Neural cell (in vitro differentiated cells): ENCODE measurements around the gene GTPBP4. TPM values are rescaled to one million over a fixed set of nuclear protein-coding genes. Genes with fewer than 3 reads are reported as not detected.

ENCODE experiments used
- H2AFZ ChIP-seq: fragments of 200-600, 300-800 bp; sonication (generic), shearing (Covaris generic); 2 replicates; pipeline ENCODE4 v1.6.0; 2014; ENCODE audit warnings: low read depth, mild to moderate bottlenecking, antibody characterized with exemption, low read length, moderate library complexity
- H3F3A ChIP-seq: fragments of 200-600 bp; shearing (Covaris generic); 2 replicates; pipeline ENCODE4 v1.6.1; 2016; ENCODE audit warnings: mild to moderate bottlenecking, moderate library complexity, mixed read lengths, antibody characterized with exemption, low read length; ENCODE audit not compliant: insufficient read depth, poor library complexity, severe bottlenecking
- H3K27ac ChIP-seq: fragments of 200-600, 300-800 bp; sonication (generic), shearing (Covaris generic); 2 replicates; pipeline ENCODE4 v1.5.1; 2014; ENCODE audit warnings: mild to moderate bottlenecking, low read length, moderate library complexity
- H3K27me3 ChIP-seq: fragments of 300-800, 200-600 bp; sonication (generic), shearing (Covaris generic); 2 replicates; pipeline ENCODE4 v1.6.0; 2014; ENCODE audit warnings: mild to moderate bottlenecking, low read depth, low read length, moderate library complexity; ENCODE audit not compliant: insufficient read depth
- H3K36me3 ChIP-seq: fragments of 300-800, 200-600 bp; sonication (generic), shearing (Covaris generic); 2 replicates; pipeline ENCODE4 v1.5.1; 2014; ENCODE audit warnings: mild to moderate bottlenecking, antibody characterized with exemption, low read length, moderate library complexity; ENCODE audit not compliant: insufficient read depth
- H3K4me2 ChIP-seq: fragments of 300-800, 200-600 bp; sonication (generic), shearing (Covaris generic); 2 replicates; pipeline ENCODE4 v1.6.0; 2014; ENCODE audit warnings: mild to moderate bottlenecking, low read length
- H3K4me3 ChIP-seq: fragments of 300-800, 200-600 bp; sonication (generic), shearing (Covaris generic); 2 replicates; pipeline ENCODE4 v1.5.1; 2014; ENCODE audit warnings: mild to moderate bottlenecking, low read length, moderate library complexity
- H3K79me2 ChIP-seq: fragments of 200-600 bp; shearing (Covaris generic); replicated peaks from 2 replicates; pipeline ENCODE4 v1.6.0; 2014; ENCODE audit warnings: mild to moderate bottlenecking, low read length, moderate library complexity; ENCODE audit not compliant: insufficient read depth
- H3K9ac ChIP-seq: fragments of 300-800, 200-600 bp; sonication (generic), shearing (Covaris generic); 2 replicates; pipeline ENCODE4 v1.6.1; 2016; ENCODE audit warnings: mild to moderate bottlenecking, low read length, mixed read lengths
- H3K9me2 ChIP-seq: fragments of 200-600 bp; shearing (Covaris generic); 2 replicates; pipeline ENCODE4 v1.6.1; 2016; ENCODE audit warnings: mild to moderate bottlenecking, low read length, mixed read lengths; ENCODE audit not compliant: insufficient read depth
- H3K9me3 ChIP-seq: fragments of 200-600, 300-800 bp; sonication (generic), shearing (Covaris generic); 2 replicates; pipeline ENCODE4 v1.6.1; 2016; ENCODE audit warnings: mild to moderate bottlenecking, mixed run types, low read length, moderate library complexity, mixed read lengths
- H4K20me1 ChIP-seq: fragments of 200-600 bp; shearing (Covaris generic); 2 replicates; pipeline ENCODE4 v1.6.1; 2016; ENCODE audit warnings: mild to moderate bottlenecking, mixed run types; ENCODE audit not compliant: insufficient read depth
- CTCF ChIP-seq: fragments of 450-650 bp; IDR thresholded peaks from 2 replicates; pipeline ENCODE4 v1.5.1; 2014; ENCODE audit warnings: antibody characterized with exemption, mild to moderate bottlenecking, moderate library complexity; ENCODE audit not compliant: poor library complexity, severe bottlenecking
- EP300 ChIP-seq: fragments of 450-650 bp; conservative IDR thresholded peaks from 2 replicates; pipeline ENCODE4 v1.6.1; 2014; ENCODE audit warnings: antibody characterized with exemption, mild to moderate bottlenecking, moderate library complexity; ENCODE audit not compliant: poor library complexity, severe bottlenecking
- EZH2 ChIP-seq: fragments of 200-600, 300-800 bp; shearing (Covaris generic), sonication (generic); IDR thresholded peaks from 2 replicates; pipeline ENCODE4 v1.6.1; 2014; ENCODE audit warnings: antibody characterized with exemption, low read length, borderline replicate concordance, mild to moderate bottlenecking; ENCODE audit not compliant: insufficient read depth, poor library complexity, severe bottlenecking
- MXI1 ChIP-seq: fragments of 450-650 bp; conservative IDR thresholded peaks from 2 replicates; pipeline ENCODE4 v1.6.1; 2014; ENCODE audit warnings: antibody characterized with exemption, mild to moderate bottlenecking; ENCODE audit not compliant: poor library complexity, severe bottlenecking
- POLR2AphosphoS5 ChIP-seq: IDR thresholded peaks from 2 replicates; pipeline ENCODE4 v1.6.1; 2012
- RAD21 ChIP-seq: fragments of 450-650 bp; conservative IDR thresholded peaks from 2 replicates; pipeline ENCODE4 v1.6.1; 2014; ENCODE audit warnings: antibody characterized with exemption, mild to moderate bottlenecking, moderate library complexity
- REST ChIP-seq: IDR thresholded peaks from 2 replicates; pipeline ENCODE4 v1.6.1; 2012; ENCODE audit warnings: borderline replicate concordance
- SMC3 ChIP-seq: fragments of 450-650 bp; conservative IDR thresholded peaks from 2 replicates; pipeline ENCODE4 v1.6.1; 2014; ENCODE audit warnings: antibody characterized with exemption, mild to moderate bottlenecking, moderate library complexity; ENCODE audit not compliant: poor library complexity
- TAF1 ChIP-seq: IDR thresholded peaks from 2 replicates; pipeline ENCODE4 v1.6.1; 2012; ENCODE audit warnings: low read depth
- polyA plus RNA-seq: library from polyadenylated mRNA; depleted of rRNA; stranded (reverse); fragments of >200 nt; gene quantifications from 2 replicates; pipeline ENCODE4 v1.2.3, GENCODE V29; 2014

Gene GTPBP4
- polyA plus RNA-seq, 1 donor from 2014 or later: 32.7 TPM

GRCh38 chr10:1043532-1043995 lies 55.3 kb downstream of the GTPBP4 start:
- no peak overlapping the region for H3K9ac ChIP-seq
- H3K4me3 ChIP-seq: peak overlapping the region; percentile 60
- H3K4me2 ChIP-seq: peak overlapping the region; percentile 65
- no peak overlapping the region for H2AFZ ChIP-seq
- H3K79me2 ChIP-seq: peaks cover 70% of the 10 kb centered on the region
- peaks cover 20% of the 10 kb centered on the region for H4K20me1 ChIP-seq
- H3K27ac ChIP-seq: no peak overlapping the region
- peaks cover 6% of the 10 kb centered on the region for H3K36me3 ChIP-seq
- H3K9me2 ChIP-seq: no peaks in the 10 kb centered on the region
- TF ChIP-seq REST: no peak
- TF ChIP-seq RAD21: no peak
- TF ChIP-seq CTCF: no peak
- TF ChIP-seq EZH2: no peak
- no peak for TF ChIP-seq EP300
- no peak for TF ChIP-seq SMC3
- TF ChIP-seq POLR2AphosphoS5: no peak
- no peak for TF ChIP-seq TAF1
- TF ChIP-seq MXI1: no peak
- H3F3A ChIP-seq: peaks cover 5% of the 10 kb centered on the region
- no peaks in the 10 kb centered on the region for H3K9me3 ChIP-seq
- H3K27me3 ChIP-seq: no peaks in the 10 kb centered on the region

GRCh38 chr10:1044146-1044545 lies 55.9 kb downstream of the GTPBP4 start:
- H3K9ac ChIP-seq: no peak overlapping the region
- peaks cover 5% of the 10 kb centered on the region for H3F3A ChIP-seq
- no peaks in the 10 kb centered on the region for H3K27me3 ChIP-seq
- H2AFZ ChIP-seq: no peak overlapping the region
- peak overlapping the region; percentile 65 for H3K4me2 ChIP-seq
- peak overlapping the region; percentile 19 for H3K27ac ChIP-seq
- peaks cover 20% of the 10 kb centered on the region for H4K20me1 ChIP-seq
- H3K9me3 ChIP-seq: no peaks in the 10 kb centered on the region
- TF ChIP-seq TAF1 (no peak), RAD21 (no peak), MXI1 (no peak)
- H3K4me3 ChIP-seq: peak overlapping the region; percentile 60
- H3K36me3 ChIP-seq: peaks cover 6% of the 10 kb centered on the region
- H3K79me2 ChIP-seq: peaks cover 70% of the 10 kb centered on the region
- no peaks in the 10 kb centered on the region for H3K9me2 ChIP-seq

GRCh38 chr10:1044964-1045363 lies 56.7 kb downstream of the GTPBP4 start:
- Histone ChIP-seq H2AFZ (no peak overlapping the region), H3K9ac (no peak overlapping the region), H3K4me2 (peak overlapping the region; percentile 65), H3K4me3 (peak overlapping the region; percentile 60), H3K9me2 (no peaks in the 10 kb centered on the region), H3K27me3 (no peaks in the 10 kb centered on the region), H3F3A (peaks cover 5% of the 10 kb centered on the region), H3K9me3 (no peaks in the 10 kb centered on the region), H3K79me2 (peaks cover 70% of the 10 kb centered on the region), H3K36me3 (peaks cover 6% of the 10 kb centered on the region), H3K27ac (no peak overlapping the region), H4K20me1 (peaks cover 20% of the 10 kb centered on the region)
- TF ChIP-seq REST (no peak), POLR2AphosphoS5 (no peak), MXI1 (no peak), EP300 (no peak), RAD21 (no peak), TAF1 (no peak), SMC3 (no peak), CTCF (no peak), EZH2 (no peak)
